ENCODE results near the gene THSD7B.
A peak's percentile ranks its signal among the peaks of the same experiment; 100 is the strongest.

THSD7B gene

GRCh38 chr2:137379186-137379585 lies 613.8 kb downstream of the THSD7B start:
- DNase-seq (ENCODE audit: low read depth, low spot score) = no peak

GRCh38 chr2:137380610-137381009 lies 615.3 kb downstream of the THSD7B start:
- no peak for DNase-seq (ENCODE audit: low read depth, low spot score)

GRCh38 chr2:137381731-137382130 lies 616.4 kb downstream of the THSD7B start:
- DNase-seq (ENCODE audit: low read depth, low spot score) = no peak

GRCh38 chr2:137383391-137383790 lies 618.0 kb downstream of the THSD7B start:
- peak; percentile 9 for DNase-seq (ENCODE audit: low read depth, low spot score)

GRCh38 chr2:137387044-137387443 lies 621.7 kb downstream of the THSD7B start:
- no peak for DNase-seq (ENCODE audit: low read depth, low spot score)

DNA sequence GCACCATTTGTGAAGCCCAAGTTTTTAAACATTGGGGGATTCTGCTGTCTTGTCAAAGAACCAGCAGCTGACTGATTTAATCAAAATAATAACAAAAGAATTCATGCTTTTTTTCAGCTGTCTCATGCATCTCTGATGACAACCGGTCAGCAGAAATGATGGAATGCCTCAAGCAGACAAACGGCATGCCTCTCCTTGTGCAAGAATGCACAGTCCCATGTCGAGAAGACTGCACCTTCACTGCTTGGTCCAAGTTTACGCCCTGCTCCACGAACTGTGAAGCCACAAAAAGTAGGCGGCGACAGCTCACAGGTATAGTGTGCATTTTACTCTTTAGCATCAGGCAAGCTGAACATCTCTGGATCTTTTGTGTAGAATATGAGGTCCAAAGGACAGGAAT lies 640.2 kb downstream of the THSD7B start:
- no peak for DNase-seq (ENCODE audit: low read depth, low spot score)

GRCh38 chr2:137411585-137411984 lies 646.2 kb downstream of the THSD7B start:
- peak; percentile 3 for DNase-seq (ENCODE audit: low read depth, low spot score)

GRCh38 chr2:137420744-137421143 lies 655.4 kb downstream of the THSD7B start:
- peak; percentile 1 for DNase-seq (ENCODE audit: low read depth, low spot score)

DNA sequence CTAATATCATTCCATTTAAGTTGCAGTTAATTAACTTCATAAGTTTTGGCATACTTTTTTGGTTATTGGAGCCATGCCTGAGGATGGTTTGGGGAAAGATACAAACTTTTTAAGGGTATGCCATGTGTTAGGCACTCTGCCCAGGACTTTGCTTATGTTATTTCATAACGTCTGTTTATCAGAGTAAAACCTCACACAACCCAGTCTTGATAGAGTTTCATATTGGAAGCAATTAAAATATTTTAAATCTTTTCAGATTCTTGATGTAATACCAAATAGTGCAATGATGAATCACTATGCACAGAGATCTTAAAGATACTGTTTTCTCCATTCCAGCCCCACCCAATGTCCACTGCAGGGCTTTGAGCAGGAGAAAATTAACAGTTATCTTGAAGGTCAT lies 669.8 kb downstream of the THSD7B start:
- DNase-seq (ENCODE audit: low read depth, low spot score) = no peak

DNA sequence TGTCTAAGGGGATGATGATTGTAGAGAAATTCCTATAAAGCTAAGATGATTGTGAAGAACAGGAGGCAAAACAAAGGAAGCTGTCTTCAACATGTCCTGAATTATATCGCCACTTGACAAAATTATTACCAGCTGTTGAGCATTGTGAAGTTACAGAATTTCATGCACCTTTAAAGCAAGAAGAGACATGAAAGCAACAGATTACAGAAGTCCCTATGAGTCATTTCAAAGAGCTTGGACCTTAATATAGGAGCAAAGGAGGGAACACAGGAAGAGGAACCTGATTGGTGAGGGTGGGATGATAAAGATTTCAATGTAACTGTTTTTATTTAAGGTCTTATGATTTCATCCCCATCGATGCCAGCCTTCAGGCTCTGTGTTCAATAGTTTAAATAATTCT lies 672.0 kb downstream of the THSD7B start:
- no peak for DNase-seq (ENCODE audit: low read depth, low spot score)

GRCh38 chr2:137444970-137445369 lies 679.6 kb downstream of the THSD7B start:
- no peak for DNase-seq (ENCODE audit: low read depth, low spot score)

DNA sequence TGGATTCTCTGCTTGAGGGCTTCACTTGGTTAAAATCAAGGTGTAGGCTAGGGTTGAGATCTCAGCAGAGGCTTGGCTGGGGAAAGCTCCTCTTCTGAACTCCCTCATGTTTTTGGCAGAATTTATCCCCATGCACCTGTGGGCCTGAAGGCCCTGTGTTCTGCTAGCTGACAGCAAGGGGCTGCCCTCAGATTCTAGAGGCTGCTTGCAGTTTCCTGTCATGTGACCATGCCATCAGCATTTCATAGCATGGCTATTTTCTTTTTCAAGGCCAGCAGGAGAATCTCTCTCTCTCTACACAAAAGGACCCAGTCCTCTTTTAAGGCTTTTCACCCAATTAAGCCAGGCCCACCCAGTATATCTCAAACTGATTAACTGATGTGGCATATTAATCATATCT lies 684.1 kb downstream of the THSD7B start:
- no peak for DNase-seq (ENCODE audit: low read depth, low spot score)

- DNase-seq (ENCODE audit: low read depth, low spot score) = no peak
Measured at GRCh38 chr2:137454886-137455285, 689.5 kb downstream of the THSD7B start.

DNA sequence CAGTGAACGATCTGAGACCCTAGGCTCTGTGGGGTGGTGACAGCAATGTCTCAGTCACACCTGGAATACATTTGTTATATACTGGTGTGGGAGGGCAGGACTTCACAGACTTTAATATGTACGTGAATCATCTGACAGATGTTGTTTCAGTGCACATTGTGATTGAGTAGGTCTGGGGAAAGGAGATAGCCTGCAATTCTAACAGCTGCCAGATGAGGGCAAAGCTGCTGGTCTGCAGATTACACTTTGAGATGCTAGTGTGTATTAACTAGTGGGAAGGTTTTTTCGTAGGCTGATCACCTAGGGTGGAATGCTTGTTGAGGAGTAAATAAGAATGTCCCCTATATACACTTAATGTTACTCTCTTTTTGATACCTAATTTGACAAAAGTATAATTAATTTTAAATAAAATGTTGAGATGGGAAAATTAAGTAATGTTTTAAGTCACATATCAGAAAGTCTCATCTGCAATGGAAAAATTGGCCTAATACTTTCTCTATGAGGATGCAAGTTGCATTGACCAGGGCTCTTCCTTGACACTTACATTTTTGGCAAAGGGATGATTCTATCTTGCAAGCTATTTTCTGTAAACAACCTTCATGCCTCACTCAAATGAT lies 702.0 kb downstream of the THSD7B start:
- DNase-seq (ENCODE audit: low read depth, low spot score) = peak; percentile 46

DNA sequence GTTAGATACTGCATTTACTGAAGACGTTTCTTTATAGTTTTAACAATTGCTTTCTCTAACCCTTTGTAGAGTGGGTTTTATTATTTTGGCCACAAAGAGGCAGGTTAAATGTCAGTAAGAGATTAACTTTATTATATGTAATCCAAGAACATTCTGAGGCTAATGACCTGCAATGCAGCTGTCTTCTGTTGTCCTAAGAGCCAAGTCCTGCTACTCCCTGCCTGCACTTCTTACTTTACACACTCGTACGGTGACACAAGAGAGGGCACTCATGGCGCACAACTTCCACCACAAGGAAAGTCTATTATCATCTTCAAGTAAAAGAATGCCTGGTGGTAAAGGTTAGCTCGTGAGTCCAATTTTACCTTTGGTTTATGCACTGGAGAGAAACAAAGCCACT lies 727.9 kb downstream of the THSD7B start:
- no peak for DNase-seq (ENCODE audit: low read depth, low spot score)

GRCh38 chr2:137500599-137500998 lies 735.3 kb downstream of the THSD7B start:
- DNase-seq (ENCODE audit: low read depth, low spot score) = no peak

GRCh38 chr2:137507237-137507636 lies 741.9 kb downstream of the THSD7B start:
- no peak for DNase-seq (ENCODE audit: low read depth, low spot score)

- peak; percentile 40 for DNase-seq (ENCODE audit: low read depth, low spot score)
Measured at GRCh38 chr2:137508739-137509384, 743.5 kb downstream of the THSD7B start.

DNA sequence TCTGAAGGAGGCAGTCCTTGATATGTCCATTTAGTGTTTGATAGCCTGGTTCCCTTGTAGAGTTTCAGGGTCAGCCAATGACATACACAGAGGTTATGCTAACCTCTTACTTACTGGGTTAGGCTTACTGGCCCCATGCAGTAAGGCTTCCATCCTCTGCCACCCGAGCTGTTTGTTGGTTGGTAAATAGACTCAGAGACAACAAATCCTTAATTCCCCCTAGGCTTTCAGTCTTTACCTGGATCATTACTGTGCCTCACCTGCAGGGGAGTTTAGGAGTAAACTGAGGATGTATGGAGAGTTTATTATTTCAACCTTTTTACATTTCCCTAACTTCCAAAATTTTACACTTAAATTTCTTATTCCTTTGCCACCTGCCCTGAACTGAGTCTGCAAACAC lies 746.2 kb downstream of the THSD7B start:
- no peak for DNase-seq (ENCODE audit: low read depth, low spot score)

DNA sequence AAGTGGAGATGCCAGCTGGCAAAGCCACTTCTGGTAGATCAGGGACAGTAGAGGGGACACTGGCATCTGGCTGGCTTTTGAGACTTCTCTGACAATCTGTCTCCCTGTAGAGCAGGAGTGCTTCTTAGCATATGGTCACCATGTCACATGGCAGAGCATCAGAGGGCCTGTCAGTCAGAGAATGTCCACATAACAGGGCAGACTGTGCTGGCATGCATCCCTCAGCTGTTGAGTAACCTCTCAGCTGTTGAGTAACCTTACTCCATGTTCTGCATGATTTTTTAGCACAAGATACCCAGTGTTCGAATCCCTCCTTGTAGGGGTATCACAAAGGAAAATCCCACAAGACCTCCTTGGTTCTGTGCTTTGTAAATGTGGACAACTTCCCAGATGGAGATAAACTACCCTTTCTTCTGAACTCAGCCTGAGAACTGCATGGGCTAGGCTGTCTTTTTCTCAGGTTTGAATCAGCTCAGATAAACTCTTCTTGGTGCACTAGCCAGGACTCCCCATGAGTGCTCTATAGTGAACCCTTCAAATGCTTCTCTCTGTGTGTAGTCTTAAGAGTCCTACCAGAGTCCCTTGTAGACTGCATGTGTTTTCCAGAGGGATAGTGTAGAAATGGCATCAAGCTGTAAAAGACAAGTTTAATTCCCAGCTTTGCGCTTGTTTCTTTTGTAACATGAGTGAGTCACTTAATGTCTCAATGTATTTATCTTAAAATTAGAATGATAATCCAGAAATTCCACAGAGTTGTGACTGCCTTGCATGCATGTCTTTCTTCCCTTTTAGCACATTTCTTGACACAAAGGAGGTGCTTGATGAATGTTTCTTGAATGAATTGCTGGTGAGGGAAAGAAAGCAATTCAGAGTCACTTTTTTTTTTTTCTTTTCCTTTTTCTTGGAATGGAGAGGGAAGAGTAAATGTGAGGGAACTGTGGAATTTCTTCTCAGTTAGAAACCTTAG lies 756.6 kb downstream of the THSD7B start:
- no peak for DNase-seq (ENCODE audit: low read depth, low spot score)

DNA sequence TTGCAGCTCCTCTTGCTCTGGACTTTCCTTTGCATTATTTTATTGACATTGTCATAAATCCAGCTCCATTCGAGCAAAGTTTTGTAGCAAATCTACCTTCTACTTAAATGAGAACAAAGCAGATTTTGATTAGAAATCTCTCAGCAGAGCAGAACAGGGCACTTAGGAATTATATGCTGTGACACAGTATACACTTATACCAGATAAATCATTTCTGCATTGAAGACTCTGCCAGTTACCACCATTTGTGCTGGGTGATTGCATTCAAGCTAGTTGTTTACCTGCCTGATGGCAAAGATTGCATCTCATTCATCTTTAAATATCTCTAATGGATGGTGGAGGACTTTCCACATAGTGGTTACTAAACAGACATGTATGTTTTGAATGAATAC lies 757.3 kb downstream of the THSD7B start:
- DNase-seq (ENCODE audit: low read depth, low spot score) = no peak

DNA sequence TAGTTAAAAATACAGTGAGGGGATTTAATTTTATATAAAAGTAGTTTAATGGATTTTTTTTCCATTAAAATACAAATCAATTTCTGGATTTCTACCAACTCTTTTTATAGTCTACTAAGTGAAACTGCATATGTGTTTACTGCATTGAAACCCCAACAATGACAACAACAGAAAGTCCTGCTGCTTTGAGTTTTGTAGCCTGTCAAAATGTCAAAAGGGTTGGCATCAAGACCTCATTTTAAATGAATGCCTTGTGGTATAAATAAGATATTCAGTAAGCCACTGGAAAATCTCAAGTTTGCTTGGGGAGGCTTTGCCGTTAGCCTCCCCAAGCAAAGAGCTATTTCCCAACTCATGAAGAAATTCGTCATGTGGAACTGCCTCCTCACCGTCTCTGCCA lies 758.6 kb downstream of the THSD7B start:
- DNase-seq (ENCODE audit: low read depth, low spot score) = no peak

GRCh38 chr2:137525132-137525531 lies 759.8 kb downstream of the THSD7B start:
- DNase-seq (ENCODE audit: low read depth, low spot score) = no peak
